Activated CD8-positive, alpha-beta T cell treated with anti-CD3 and anti-CD28 coated beads for 36 hours (primary cell): ENCODE results near the gene QRFPR. TPM values are rescaled to one million over a fixed set of nuclear protein-coding genes. Genes with fewer than 3 reads are reported as not detected.

Experiments used
- ATAC-seq: fragments of 200-7000 bp; cut with Tn5 transposase; one replicate; pipeline ENCODE4 v1.10.0; 2021; ENCODE audit warnings: mild to moderate bottlenecking, moderate library complexity
- CTCF ChIA-PET: fragments of 350-600 bp; sonication (Branson Sonifier 250); formaldehyde crosslinking; loops from one replicate; lab custom pipeline; 2021; ENCODE audit warnings: antibody characterized with exemption; lab: Charles Lee
- POLR2A ChIA-PET: fragments of 350-600 bp; sonication (Branson Sonifier 250); formaldehyde crosslinking; loops from one replicate; lab custom pipeline; 2021; ENCODE audit warnings: antibody characterized with exemption; lab: Charles Lee
- DNase-seq: peaks from one replicate; pipeline ENCODE4 v3.0.0-alpha.2; 2020
- H3K27ac Mint-ChIP-seq: one replicate; pipeline ENCODE4 v1.8.0; 2021; ENCODE audit warnings: mild to moderate bottlenecking, mixed read lengths
- H3K27me3 Mint-ChIP-seq: one replicate; pipeline ENCODE4 v1.8.0; 2021; ENCODE audit warnings: mixed read lengths
- H3K36me3 Mint-ChIP-seq: one replicate; pipeline ENCODE4 v1.8.0; 2021; ENCODE audit warnings: low read depth, mixed read lengths
- H3K4me1 Mint-ChIP-seq: one replicate; pipeline ENCODE4 v1.8.0; 2021; ENCODE audit warnings: low read depth, mixed read lengths
- H3K4me3 Mint-ChIP-seq: one replicate; pipeline ENCODE4 v1.8.0; 2021; ENCODE audit warnings: mild to moderate bottlenecking, moderate library complexity, mixed read lengths
- H3K9me3 Mint-ChIP-seq: one replicate; pipeline ENCODE4 v1.8.0; 2021; ENCODE audit warnings: mixed read lengths
- CTCF ChIP-seq: fragments of 200-600 bp; IDR thresholded peaks from one replicate; pipeline ENCODE4 v1.8.0; 2022; ENCODE audit warnings: antibody characterized with exemption, mild to moderate bottlenecking
- intact Hi-C: fragments of 100-400 bp; cut with micrococcal nuclease; formaldehyde crosslinking; loops from one replicate; pipeline ENCODE4 v1.10.0; 2022
- total RNA-seq, 2 experiments: library from RNA; stranded (reverse); gene quantifications; one replicate each; pipeline ENCODE4 v1.2.3, GENCODE V29; 2021

Gene QRFPR
- total RNA-seq, 2 experiments from 2014 or later, result not detected

GRCh38 chr4:121336706-121337105 lies 44.1 kb downstream of the QRFPR start:
- Mint-ChIP-seq H3K27me3 (peaks cover 6% of the 10 kb centered on the region), H3K4me1 (no peaks in the 10 kb centered on the region), H3K4me3 (no peak overlapping the region), H3K36me3 (no peaks in the 10 kb centered on the region), H3K9me3 (no peaks in the 10 kb centered on the region), H3K27ac (no peak overlapping the region)
- peak; percentile 42 for ATAC-seq
- CTCF ChIA-PET, result no interaction called here
- POLR2A ChIA-PET, result no interaction called here
- DNase-seq, result peak; percentile 7
- TF ChIP-seq CTCF, result no peak
- intact Hi-C loops, result no loop called here

- H3K27me3 Mint-ChIP-seq, result peaks cover 17% of the 10 kb centered on the region
- no peak overlapping the region for H3K4me3 Mint-ChIP-seq
- H3K9me3 Mint-ChIP-seq, result no peaks in the 10 kb centered on the region
- no peaks in the 10 kb centered on the region for H3K36me3 Mint-ChIP-seq
- ATAC-seq (no peak), DNase-seq (no peak)
- no peak for TF ChIP-seq CTCF
- intact Hi-C loops, result no loop called here
- H3K4me1 Mint-ChIP-seq, result no peaks in the 10 kb centered on the region
- POLR2A ChIA-PET, result no interaction called here
- CTCF ChIA-PET, result interaction anchor here (0.6 to 1.3 kb wide), 2 partner anchors 23 to 137 kb away, joined by 3 read pairs; no protein-coding TSS in a partner anchor
- no peak overlapping the region for H3K27ac Mint-ChIP-seq
Observed at GRCh38 chr4:121330180-121330665, 50.6 kb downstream of the QRFPR start.

GRCh38 chr4:121326597-121326996 lies 54.2 kb downstream of the QRFPR start:
- no peak for TF ChIP-seq CTCF
- Mint-ChIP-seq H3K27me3 (peaks cover 14% of the 10 kb centered on the region), H3K27ac (no peak overlapping the region), H3K9me3 (no peaks in the 10 kb centered on the region), H3K4me1 (no peaks in the 10 kb centered on the region), H3K4me3 (no peak overlapping the region), H3K36me3 (no peaks in the 10 kb centered on the region)
- ChIA-PET POLR2A (no interaction called here), CTCF (interaction anchor here (1.9 kb wide), 1 partner anchor 19 kb away, joined by 5 read pairs; no protein-coding TSS in a partner anchor)
- ATAC-seq, result no peak
- intact Hi-C loops, result no loop called here
- DNase-seq, result no peak

GRCh38 chr4:121324331-121324730 lies 56.5 kb downstream of the QRFPR start:
- ChIA-PET CTCF (no interaction called here), POLR2A (no interaction called here)
- Mint-ChIP-seq H3K36me3 (no peaks in the 10 kb centered on the region), H3K4me3 (no peak overlapping the region), H3K9me3 (no peaks in the 10 kb centered on the region), H3K4me1 (no peaks in the 10 kb centered on the region), H3K27ac (no peak overlapping the region), H3K27me3 (peaks cover 16% of the 10 kb centered on the region)
- DNase-seq (no peak), ATAC-seq (no peak)
- intact Hi-C loops, result no loop called here
- TF ChIP-seq CTCF, result no peak

- H3K36me3 Mint-ChIP-seq, result no peaks in the 10 kb centered on the region
- H3K9me3 Mint-ChIP-seq, result peaks cover 3% of the 10 kb centered on the region
- peaks cover 13% of the 10 kb centered on the region for H3K27me3 Mint-ChIP-seq
- H3K4me1 Mint-ChIP-seq, result no peaks in the 10 kb centered on the region
- DNase-seq (no peak), ATAC-seq (no peak)
- CTCF ChIA-PET, result interaction anchor here (1.7 kb wide), 1 partner anchor 14 kb away, joined by 5 read pairs; no protein-coding TSS in a partner anchor
- no peak overlapping the region for H3K4me3 Mint-ChIP-seq
- intact Hi-C loops, result no loop called here
- POLR2A ChIA-PET, result no interaction called here
- TF ChIP-seq CTCF, result no peak
- no peak overlapping the region for H3K27ac Mint-ChIP-seq
Observed at GRCh38 chr4:121321466-121321865, 59.4 kb downstream of the QRFPR start.
